K562 (cell line): Measurements from ENCODE around the gene CXorf65. TPM values are rescaled to one million over a fixed set of nuclear protein-coding genes. Genes with fewer than 3 reads are reported as not detected.

ENCODE experiments used
- ARID4B ChIP-seq: sonication (generic); formaldehyde crosslinking; IDR thresholded peaks from 2 replicates; pipeline ENCODE4 v1.8.0; 2022; ENCODE audit warnings: mild to moderate bottlenecking, missing genetic modification reagents
- ASH1L ChIP-seq: fragments of 450-650 bp; IDR thresholded peaks from 2 replicates; pipeline ENCODE4 v1.6.1; 2018; ENCODE audit warnings: borderline replicate concordance, mild to moderate bottlenecking, low read depth; ENCODE audit not compliant: partially characterized antibody
- BCL6 ChIP-seq: fragments of 250-450 bp; sonication (Bioruptor Pico); IDR thresholded peaks from 2 replicates; pipeline ENCODE4 v1.4.0; 2020
- BMI1 ChIP-seq: fragments of 150-350 bp; IDR thresholded peaks from 2 replicates; pipeline ENCODE4 v1.6.1; 2014; ENCODE audit warnings: low read length
- CAMTA2 ChIP-seq: fragments of 250-450 bp; sonication (Bioruptor Pico); conservative IDR thresholded peaks from 2 replicates; pipeline ENCODE4 v1.5.1; 2022
- CEBPB ChIP-seq: fragments of 450-650 bp; IDR thresholded peaks from 2 replicates; pipeline ENCODE4 v1.6.1; 2016; ENCODE audit warnings: missing genetic modification characterization, missing compliant biosample characterization
- CREB3 ChIP-seq: fragments of 450-650 bp; conservative IDR thresholded peaks from 2 replicates; pipeline ENCODE4 v1.6.1; 2016; ENCODE audit warnings: missing genetic modification characterization, low read depth, mild to moderate bottlenecking, missing compliant biosample characterization, moderate library complexity
- ESRRB ChIP-seq: fragments of 250-450 bp; sonication (Bioruptor Pico); IDR thresholded peaks from 2 replicates; pipeline ENCODE4 v1.5.0; 2020; ENCODE audit warnings: mild to moderate bottlenecking, moderate library complexity, borderline replicate concordance
- HLTF ChIP-seq: fragments of 450-650 bp; IDR thresholded peaks from 2 replicates; pipeline ENCODE4 v1.6.1; 2016
- HOMEZ ChIP-seq: fragments of 250-450 bp; sonication (Bioruptor Pico); IDR thresholded peaks from 2 replicates; pipeline ENCODE4 v1.4.0; 2020; ENCODE audit warnings: mild to moderate bottlenecking, moderate library complexity
- KAT2B ChIP-seq: IDR thresholded peaks from one replicate; pipeline ENCODE4 v1.6.1; 2012; ENCODE audit warnings: low read depth, mild to moderate bottlenecking, control low read depth, inconsistent platforms, low read length, moderate library complexity
- LCOR ChIP-seq: sonication (generic); formaldehyde crosslinking; IDR thresholded peaks from 2 replicates; pipeline ENCODE4 v1.8.0; 2022; ENCODE audit warnings: mild to moderate bottlenecking, missing genetic modification reagents
- MAFK ChIP-seq: IDR thresholded peaks from 2 replicates; pipeline ENCODE4 v1.6.1; 2011; ENCODE audit warnings: low read length, improper control_type of control experiment
- MEF2D ChIP-seq: conservative IDR thresholded peaks from 2 replicates; pipeline ENCODE4 v1.6.1; 2016; ENCODE audit warnings: low read depth, missing genetic modification characterization, missing compliant biosample characterization
- PTBP1 ChIP-seq: fragments of 200-400 bp; formaldehyde crosslinking; IDR thresholded peaks from 2 replicates; pipeline ENCODE4 v1.6.1; 2017; ENCODE audit warnings: low read depth, low read length
- SAP30 ChIP-seq: fragments of 200-600 bp; sonication (generic); IDR thresholded peaks from 2 replicates; pipeline ENCODE4 v1.6.1; 2012; ENCODE audit warnings: borderline replicate concordance, low read depth, mild to moderate bottlenecking, moderate library complexity, low read length, control low read depth, inconsistent platforms; ENCODE audit not compliant: insufficient read depth, poor library complexity, severe bottlenecking
- WHSC1 ChIP-seq: IDR thresholded peaks from one replicate; pipeline ENCODE4 v1.6.1; 2012; ENCODE audit warnings: low read length, control low read depth, inconsistent platforms
- ZBED1 ChIP-seq: IDR thresholded peaks from 2 replicates; pipeline ENCODE4 v1.6.1; 2014
- ZBTB8A ChIP-seq: fragments of 450-650 bp; IDR thresholded peaks from 2 replicates; pipeline ENCODE4 v1.6.1; 2018; ENCODE audit warnings: mild to moderate bottlenecking, moderate library complexity; ENCODE audit not compliant: partially characterized antibody
- ZNF511 ChIP-seq: sonication (generic); formaldehyde crosslinking; IDR thresholded peaks from 2 replicates; pipeline ENCODE4 v1.8.0; 2022; ENCODE audit warnings: mild to moderate bottlenecking, missing genetic modification reagents
- polyA plus RNA-seq, 8 experiments: library from polyadenylated mRNA; depleted of rRNA in 4 of 8; stranded (reverse) in 5 of 8; unstranded in 3 of 8; fragments of >200 nt; fragmentation: Nextera tagmentation in 2 of 8; fragmentation: Illumina TruSeq in 1 of 8; extraction: Ambion mirVana in 2 of 8; extraction: Trizol in 1 of 8; gene quantifications; 2 replicates each; pipeline versions ENCODE4 v1.2.1 to v1.2.3, GENCODE V29; 2011 to 2014; ENCODE audit warnings: inconsistent platforms in 1 of 8, missing spikeins in 1 of 8
- total RNA-seq, 7 experiments: library from RNA; depleted of rRNA in 6 of 7; stranded (reverse); fragments of >200 nt in 6 of 7; fragmentation: Illumina TruSeq in 2 of 7; extraction: Trizol in 2 of 7; gene quantifications; 2 replicates each; pipeline versions ENCODE4 v1.2.1 to v1.2.3, GENCODE V29; 2011 to 2021; ENCODE audit warnings: low replicate concordance in 1 of 7

Gene CXorf65
- total and polyA plus RNA-seq, 9 of the 15 experiments (the other 6 are each of a cell fraction or from before 2014, with no cell fraction given): 1.4 to 8.4 (median 2.9) TPM

GRCh38 chrX:71068044-71068918 is 38.3 kb downstream of the CXorf65 start, which contains the start of gene SNX12 (continued):
- TF ChIP-seq CEBPB (tag): no peak
- TF ChIP-seq BMI1: no peak
- TF ChIP-seq PTBP1: no peak
- no peak for TF ChIP-seq MEF2D
- TF ChIP-seq BCL6: 0 out of 2 replicates have a peak, but pooled peaks have one; percentile 72
- no peak for TF ChIP-seq HLTF
- no peak for TF ChIP-seq ESRRB (CRISPR knock-in tag)
- no peak for TF ChIP-seq ARID4B (CRISPR knock-in tag)
- TF ChIP-seq KAT2B: no peak
- TF ChIP-seq ZBTB8A: no peak
- TF ChIP-seq ASH1L: peak; percentile 53
- TF ChIP-seq WHSC1: no peak
- TF ChIP-seq ZNF511 (CRISPR knock-in tag): no peak
- TF ChIP-seq HOMEZ (CRISPR knock-in tag): no peak
- TF ChIP-seq CREB3 (tag): peak; percentile 83
- TF ChIP-seq SAP30: no peak
- TF ChIP-seq CAMTA2 (CRISPR knock-in tag): no peak
- TF ChIP-seq MAFK: no peak
- TF ChIP-seq ZBED1: no peak
- TF ChIP-seq LCOR (CRISPR knock-in tag): no peak
